Heart right ventricle (tissue), 16 donors: ENCODE measurements around the gene NUAK1. TPM values are rescaled to one million over a fixed set of nuclear protein-coding genes. Genes with fewer than 3 reads are reported as not detected.

Source experiments
- ATAC-seq, 8 donors: fragments of 200-7000 bp; cut with Tn5 transposase; one replicate each; pipeline ENCODE4 v1.9.1; 2020; ENCODE audit warnings: mild to moderate bottlenecking in 8 of 8, moderate library complexity in 8 of 8, moderate number of reproducible peaks in 1 of 8
- DNase-seq, 2 donors: peaks; one replicate each; pipeline ENCODE4 v3.0.0-alpha.2; 2020
- H3K27ac ChIP-seq, 10 donors: fragments of 200-600 bp; sonication (generic) in 2 of 10; one replicate each; pipeline versions ENCODE4 v1.5.0 to v1.8.0; 2020 to 2022; ENCODE audit warnings: mild to moderate bottlenecking in 3 of 10
- H3K27me3 ChIP-seq, 7 donors: fragments of 200-600 bp; one replicate each; pipeline ENCODE4 v1.8.0; 2021 to 2022; ENCODE audit warnings: mild to moderate bottlenecking in 2 of 7
- H3K36me3 ChIP-seq, 9 donors: fragments of 200-600 bp; sonication (generic) in 1 of 9; one replicate each; pipeline versions ENCODE4 v1.5.0 to v1.8.0; 2020 to 2022; ENCODE audit warnings: mild to moderate bottlenecking in 2 of 9
- H3K4me1 ChIP-seq, 9 donors: fragments of 200-600 bp; sonication (generic) in 1 of 9; one replicate each; pipeline versions ENCODE4 v1.5.0 to v1.8.0; 2020 to 2022; ENCODE audit warnings: mild to moderate bottlenecking in 4 of 9
- H3K4me3 ChIP-seq, 10 donors: fragments of 200-600 bp; sonication (generic) in 2 of 10; one replicate each; pipeline versions ENCODE4 v1.5.0 to v1.8.0; 2020 to 2022; ENCODE audit warnings: mild to moderate bottlenecking in 7 of 10, moderate library complexity in 2 of 10
- H3K9me3 ChIP-seq, 11 donors: fragments of 200-600 bp in 10 of 11; sonication (generic) in 2 of 11; one replicate each; pipeline versions ENCODE4 v1.5.0 to v1.8.0; 2013 to 2022; ENCODE audit warnings: mild to moderate bottlenecking in 2 of 11, control low read depth in 1 of 11, moderate library complexity in 1 of 11
- CTCF ChIP-seq, 9 donors: fragments of 200-600 bp; sonication (generic) in 2 of 9; IDR thresholded peaks; one replicate each; pipeline versions ENCODE4 v1.5.0 to v1.8.0; 2021 to 2022; ENCODE audit warnings: antibody characterized with exemption in 9 of 9, mild to moderate bottlenecking in 5 of 9, moderate library complexity in 1 of 9
- WGBS, 2 donors: extraction: QIAGEN DNeasy Blood & Tissue Kit; methylation state at CpG; one replicate each; pipeline ENCODE4 v1.1.7; 2013; ENCODE audit warnings: inconsistent platforms in 1 of 2; 5-methylcytosine and 5-hydroxymethylcytosine counted together
- intact Hi-C, 10 donors: fragments of 100-400 bp; cut with DNase I; formaldehyde crosslinking; loops; one replicate each; pipeline versions ENCODE4 v1.11.1 to v1.14.2; 2022
- polyA plus RNA-seq, 2 donors: library from polyadenylated mRNA; stranded (reverse); fragments of 200-250 nt; gene quantifications; one replicate each; pipeline ENCODE4 v1.2.3, GENCODE V29; 2013
- total RNA-seq, 10 donors: library from RNA; stranded (reverse); fragmentation: NEBNext Ultra II Directional in 3 of 10; extraction: Animal tissue kit (Norgen Biotek cat#: 25700) in 3 of 10; gene quantifications; one replicate each; pipeline versions ENCODE4 v1.2.1 to v1.2.4, GENCODE V29; 2021 to 2023
- donor health status: Arrhythmogenic right ventricular cardiomyopathy.
- donor health status: ischemic (EF 13 %, LVEDD 7.1; RV severe dilation, severe dysfunction).
- donor health status: healthy with polysubstance abuse.
- donor health status: DM: no; HTN: yes; CAD: no.
- donor health status: DM: no; HTN: no; CAD: no.
- donor health status: ischemic (EF 25% LVEDD 6.9; RV normal size, moderate dysfunction).
- donor health status: ischemic (EF 25% LVEDD 5.7; RV mildly dilated, moderate dysfunction).
- donor health status: healthy.
- donor health status: DM: yes; HTN: yes; CAD: no.
- donor health status: Ischemic cardiomyopathy.
- donor health status: ischemic (EF 35%, LVEDD 5.7; RV mildly dilated, moderate dysfunction).
- donor health status: nonischemic (EF 11% LVEDD 7.7; RV severe dilation, severe dysfunction).
- donor health status: DM: yes; HTN: yes; CAD: no.
- donor health status: PGD.
- donor health status: ischemic (EF 29% LVEDD 5.4; RV normal size, mild dysfunction).
- donor health status: nonischemic (EF 23%, LVEDD 6.1; RV moderate dilation, normal function).

Gene NUAK1
- total and polyA plus RNA-seq, 12 donors, result 9.8 to 59.0 (median 44.8) TPM

GRCh38 chr12:106046947-106047346 lies 91.8 kb downstream of the NUAK1 start:
- peaks cover 0 to 26% (median 4%) of the 10 kb centered on the region in 9 donors for H3K4me1 ChIP-seq
- H3K27me3 ChIP-seq, result no peaks in the 10 kb centered on the region
- intact Hi-C loops, result no loop called here
- H3K36me3 ChIP-seq, result no peaks in the 10 kb centered on the region
- H3K27ac ChIP-seq, result no peak overlapping the region
- no peaks in the 10 kb centered on the region for H3K9me3 ChIP-seq
- ATAC-seq, result no peak
- no peak for TF ChIP-seq CTCF (IDR thresholded peaks at IDR 0.05)
- 90 to 93% methylated on average over 2 of the region's 2 CpGs for WGBS, 2 donors
- no peak overlapping the region for H3K4me3 ChIP-seq
- no peak for DNase-seq

- H3K4me3 ChIP-seq, result no peak overlapping the region
- H3K27ac ChIP-seq, result no peak overlapping the region
- peak in 4 of 8 donors; percentile 16 to 54 (median 42) for ATAC-seq
- no peaks in the 10 kb centered on the region for H3K9me3 ChIP-seq
- DNase-seq, result no peak
- WGBS, 2 donors, result 64 to 65% methylated on average over 4 of the region's 4 CpGs
- peaks cover 0 to 26% (median 4%) of the 10 kb centered on the region in 9 donors for H3K4me1 ChIP-seq
- TF ChIP-seq CTCF (IDR thresholded peaks at IDR 0.05), result no peak
- H3K27me3 ChIP-seq, result no peaks in the 10 kb centered on the region
- intact Hi-C loops, result no loop called here
- no peaks in the 10 kb centered on the region for H3K36me3 ChIP-seq
Observed at GRCh38 chr12:106046301-106046846, 92.4 kb downstream of the NUAK1 start.

- Histone ChIP-seq H3K4me1 (peaks cover 0 to 26% (median 4%) of the 10 kb centered on the region in 9 donors), H3K36me3 (no peaks in the 10 kb centered on the region), H3K27ac (no peak overlapping the region), H3K4me3 (no peak overlapping the region), H3K27me3 (no peaks in the 10 kb centered on the region), H3K9me3 (no peaks in the 10 kb centered on the region)
- ATAC-seq (peak in 1 of 8 donors; percentile 58), DNase-seq (no peak)
- intact Hi-C loops, result no loop called here
- 79% methylated on average over 4 of the region's 4 CpGs for WGBS, 2 donors
- no peak for TF ChIP-seq CTCF (IDR thresholded peaks at IDR 0.05)
Observed at GRCh38 chr12:106045251-106045674, 93.5 kb downstream of the NUAK1 start.

GRCh38 chr12:106044773-106045172 lies 94.0 kb downstream of the NUAK1 start:
- no peak overlapping the region for H3K4me3 ChIP-seq
- 22 to 27% methylated on average over 2 of the region's 2 CpGs for WGBS, 2 donors
- intact Hi-C loops, result no loop called here
- H3K27me3 ChIP-seq, result no peaks in the 10 kb centered on the region
- no peaks in the 10 kb centered on the region for H3K9me3 ChIP-seq
- DNase-seq, result no peak
- H3K36me3 ChIP-seq, result no peaks in the 10 kb centered on the region
- TF ChIP-seq CTCF (IDR thresholded peaks at IDR 0.05), result no peak
- H3K4me1 ChIP-seq, result peaks cover 0 to 26% (median 4%) of the 10 kb centered on the region in 9 donors
- peak in 1 of 8 donors; percentile 56 for ATAC-seq
- H3K27ac ChIP-seq, result no peak overlapping the region
